K562 (cell line): ENCODE data around the gene VEGFA. TPM values are rescaled to one million over a fixed set of nuclear protein-coding genes. Genes with fewer than 3 reads are reported as not detected.

Experiments used
- DPF2 ChIP-seq: fragments of 450-650 bp; IDR thresholded peaks from 2 replicates; pipeline ENCODE4 v1.6.1; 2016
- HIVEP1 ChIP-seq: fragments of 250-450 bp; sonication (Bioruptor Pico); IDR thresholded peaks from 2 replicates; pipeline ENCODE4 v1.4.0; 2020; ENCODE audit warnings: mild to moderate bottlenecking
- KAT8 ChIP-seq: fragments of 450-650 bp; IDR thresholded peaks from 2 replicates; pipeline ENCODE4 v1.6.1; 2016; ENCODE audit warnings: low read depth, mild to moderate bottlenecking
- KDM1A ChIP-seq, 2 experiments: fragments of 450-650 bp; IDR thresholded peaks; 2 replicates each; pipeline ENCODE4 v1.6.1; 2016; ENCODE audit warnings: mild to moderate bottlenecking in 2 of 2
- L3MBTL2 ChIP-seq: fragments of 450-650 bp; IDR thresholded peaks from 2 replicates; pipeline ENCODE4 v1.6.1; 2016; ENCODE audit warnings: mild to moderate bottlenecking, moderate library complexity
- MAZ ChIP-seq, 2 experiments: fragments of 450-650 bp in 1 of 2; sonication (generic) in 1 of 2; formaldehyde crosslinking; IDR thresholded peaks in 1 of 2; conservative IDR thresholded peaks in 1 of 2; 2 replicates each; pipeline versions ENCODE4 v1.4.0 to v1.5.0; 2020; ENCODE audit warnings: mild to moderate bottlenecking in 1 of 2, missing genetic modification reagents in 1 of 2
- NR1H2 ChIP-seq: sonication (generic); formaldehyde crosslinking; IDR thresholded peaks from 2 replicates; pipeline ENCODE4 v1.4.0; 2020; ENCODE audit warnings: mild to moderate bottlenecking, missing genetic modification reagents
- NR2C2 ChIP-seq, 2 experiments: fragments of 200-800 bp in 1 of 2; sonication (Bioruptor generic) in 1 of 2; sonication (generic) in 1 of 2; formaldehyde crosslinking in 1 of 2; IDR thresholded peaks; 2 replicates each; pipeline versions ENCODE4 v1.6.1 to v1.8.0; 2016 to 2022; ENCODE audit warnings: mild to moderate bottlenecking in 1 of 2, missing compliant biosample characterization in 1 of 2, missing genetic modification characterization in 1 of 2, missing genetic modification reagents in 1 of 2
- RBBP5 ChIP-seq: fragments of 200-600 bp; sonication (generic); IDR thresholded peaks from 2 replicates; pipeline ENCODE4 v1.6.1; 2012; ENCODE audit warnings: borderline replicate concordance, mild to moderate bottlenecking, low read length, control low read depth, inconsistent platforms; ENCODE audit not compliant: insufficient read depth, poor library complexity, severe bottlenecking
- RBM25 ChIP-seq: fragments of 200-400 bp; formaldehyde crosslinking; IDR thresholded peaks from 2 replicates; pipeline ENCODE4 v1.6.1; 2018; ENCODE audit warnings: low read length, low read depth, moderate library complexity; ENCODE audit not compliant: severe bottlenecking
- SMAD4 ChIP-seq: fragments of 250-450 bp; sonication (Bioruptor Pico); conservative IDR thresholded peaks from 2 replicates; pipeline ENCODE4 v1.8.0; 2021; ENCODE audit warnings: inconsistent platforms, mild to moderate bottlenecking, moderate library complexity
- SMARCA4 ChIP-seq: fragments of 450-650 bp; IDR thresholded peaks from 2 replicates; pipeline ENCODE4 v1.6.1; 2016
- SRSF3 ChIP-seq: fragments of 200-400 bp; formaldehyde crosslinking; IDR thresholded peaks from 2 replicates; pipeline ENCODE4 v1.6.1; 2016; ENCODE audit warnings: mild to moderate bottlenecking, low read length, moderate library complexity; ENCODE audit not compliant: insufficient read depth
- TAF15 ChIP-seq: fragments of 200-400 bp; formaldehyde crosslinking; IDR thresholded peaks from 2 replicates; pipeline ENCODE4 v1.6.1; 2017; ENCODE audit warnings: mild to moderate bottlenecking, low read depth, low read length, moderate library complexity
- XRCC5 ChIP-seq: fragments of 200-400 bp; formaldehyde crosslinking; IDR thresholded peaks from 2 replicates; pipeline ENCODE4 v1.6.1; 2017; ENCODE audit warnings: low read depth, mild to moderate bottlenecking, low read length
- ZFP30 ChIP-seq: fragments of 250-450 bp; sonication (Bioruptor Pico); IDR thresholded peaks from 2 replicates; pipeline ENCODE4 v1.8.0; 2022; ENCODE audit warnings: moderate library complexity, mild to moderate bottlenecking, inconsistent platforms, borderline replicate concordance
- ZNF282 ChIP-seq: sonication (generic); formaldehyde crosslinking; IDR thresholded peaks from 2 replicates; pipeline ENCODE4 v1.8.1; 2023; ENCODE audit warnings: missing genetic modification reagents
- polyA plus RNA-seq, 8 experiments: library from polyadenylated mRNA; depleted of rRNA in 4 of 8; stranded (reverse) in 5 of 8; unstranded in 3 of 8; fragments of >200 nt; fragmentation: Nextera tagmentation in 2 of 8; fragmentation: Illumina TruSeq in 1 of 8; extraction: Ambion mirVana in 2 of 8; extraction: Trizol in 1 of 8; gene quantifications; 2 replicates each; pipeline versions ENCODE4 v1.2.1 to v1.2.3, GENCODE V29; 2011 to 2014; ENCODE audit warnings: inconsistent platforms in 1 of 8, missing spikeins in 1 of 8
- total RNA-seq, 7 experiments: library from RNA; depleted of rRNA in 6 of 7; stranded (reverse); fragments of >200 nt in 6 of 7; fragmentation: Illumina TruSeq in 2 of 7; extraction: Trizol in 2 of 7; gene quantifications; 2 replicates each; pipeline versions ENCODE4 v1.2.1 to v1.2.3, GENCODE V29; 2011 to 2021; ENCODE audit warnings: low replicate concordance in 1 of 7
- TF ChIP-seq, protein P1 (sequence below), 2 experiments: fragments of 250-450 bp in 1 of 2; fragments of 450-650 bp in 1 of 2; sonication (Bioruptor Pico) in 1 of 2; IDR thresholded peaks; 2 replicates each; pipeline versions ENCODE4 v1.6.1 to v1.8.0; 2016 to 2021; ENCODE audit warnings: mild to moderate bottlenecking in 2 of 2, moderate library complexity in 2 of 2, missing compliant biosample characterization in 1 of 2, missing genetic modification characterization in 1 of 2
- TF ChIP-seq, protein P2 (sequence below): fragments of 250-450 bp; sonication (Bioruptor Pico); IDR thresholded peaks from 2 replicates; pipeline ENCODE4 v1.9.0; 2021; ENCODE audit warnings: mild to moderate bottlenecking, inconsistent platforms
- TF ChIP-seq, protein P3 (sequence below): IDR thresholded peaks from 2 replicates; pipeline ENCODE4 v1.6.1; 2014; ENCODE audit warnings: antibody characterized with exemption

VEGFA gene
- total and polyA plus RNA-seq, 9 of the 15 experiments (the other 6 are each of a cell fraction or from before 2014, with no cell fraction given) = 14.0 to 271 (median 124) TPM

DNA sequence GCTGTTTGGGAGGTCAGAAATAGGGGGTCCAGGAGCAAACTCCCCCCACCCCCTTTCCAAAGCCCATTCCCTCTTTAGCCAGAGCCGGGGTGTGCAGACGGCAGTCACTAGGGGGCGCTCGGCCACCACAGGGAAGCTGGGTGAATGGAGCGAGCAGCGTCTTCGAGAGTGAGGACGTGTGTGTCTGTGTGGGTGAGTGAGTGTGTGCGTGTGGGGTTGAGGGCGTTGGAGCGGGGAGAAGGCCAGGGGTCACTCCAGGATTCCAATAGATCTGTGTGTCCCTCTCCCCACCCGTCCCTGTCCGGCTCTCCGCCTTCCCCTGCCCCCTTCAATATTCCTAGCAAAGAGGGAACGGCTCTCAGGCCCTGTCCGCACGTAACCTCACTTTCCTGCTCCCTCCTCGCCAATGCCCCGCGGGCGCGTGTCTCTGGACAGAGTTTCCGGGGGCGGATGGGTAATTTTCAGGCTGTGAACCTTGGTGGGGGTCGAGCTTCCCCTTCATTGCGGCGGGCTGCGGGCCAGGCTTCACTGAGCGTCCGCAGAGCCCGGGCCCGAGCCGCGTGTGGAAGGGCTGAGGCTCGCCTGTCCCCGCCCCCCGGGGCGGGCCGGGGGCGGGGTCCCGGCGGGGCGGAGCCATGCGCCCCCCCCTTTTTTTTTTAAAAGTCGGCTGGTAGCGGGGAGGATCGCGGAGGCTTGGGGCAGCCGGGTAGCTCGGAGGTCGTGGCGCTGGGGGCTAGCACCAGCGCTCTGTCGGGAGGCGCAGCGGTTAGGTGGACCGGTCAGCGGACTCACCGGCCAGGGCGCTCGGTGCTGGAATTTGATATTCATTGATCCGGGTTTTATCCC is at the start of gene VEGFA (continued):
- TF ChIP-seq, protein P1, sequence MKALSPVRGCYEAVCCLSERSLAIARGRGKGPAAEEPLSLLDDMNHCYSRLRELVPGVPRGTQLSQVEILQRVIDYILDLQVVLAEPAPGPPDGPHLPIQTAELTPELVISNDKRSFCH (CRISPR knock-in tag; IDR thresholded peaks at IDR 0.05) = no peak
- TF ChIP-seq, protein P1 (tag; IDR thresholded peaks at IDR 0.05) = 0 out of 2 replicates have a peak, but pooled peaks have one; percentile 50
- peak; percentile 60 for TF ChIP-seq DPF2
- TF ChIP-seq SMARCA4 = peak; percentile 66
- TF ChIP-seq ZFP30 = no peak
- no peak for TF ChIP-seq RBM25
- TF ChIP-seq L3MBTL2 = peak; percentile 93
- 0 out of 2 replicates have a peak, but pooled peaks have one; percentile 41 for TF ChIP-seq TAF15
- TF ChIP-seq, protein P2, sequence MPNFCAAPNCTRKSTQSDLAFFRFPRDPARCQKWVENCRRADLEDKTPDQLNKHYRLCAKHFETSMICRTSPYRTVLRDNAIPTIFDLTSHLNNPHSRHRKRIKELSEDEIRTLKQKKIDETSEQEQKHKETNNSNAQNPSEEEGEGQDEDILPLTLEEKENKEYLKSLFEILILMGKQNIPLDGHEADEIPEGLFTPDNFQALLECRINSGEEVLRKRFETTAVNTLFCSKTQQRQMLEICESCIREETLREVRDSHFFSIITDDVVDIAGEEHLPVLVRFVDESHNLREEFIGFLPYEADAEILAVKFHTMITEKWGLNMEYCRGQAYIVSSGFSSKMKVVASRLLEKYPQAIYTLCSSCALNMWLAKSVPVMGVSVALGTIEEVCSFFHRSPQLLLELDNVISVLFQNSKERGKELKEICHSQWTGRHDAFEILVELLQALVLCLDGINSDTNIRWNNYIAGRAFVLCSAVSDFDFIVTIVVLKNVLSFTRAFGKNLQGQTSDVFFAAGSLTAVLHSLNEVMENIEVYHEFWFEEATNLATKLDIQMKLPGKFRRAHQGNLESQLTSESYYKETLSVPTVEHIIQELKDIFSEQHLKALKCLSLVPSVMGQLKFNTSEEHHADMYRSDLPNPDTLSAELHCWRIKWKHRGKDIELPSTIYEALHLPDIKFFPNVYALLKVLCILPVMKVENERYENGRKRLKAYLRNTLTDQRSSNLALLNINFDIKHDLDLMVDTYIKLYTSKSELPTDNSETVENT (CRISPR knock-in tag) = 0 out of 2 replicates have a peak, but pooled peaks have one; percentile 57
- TF ChIP-seq, protein P3, sequence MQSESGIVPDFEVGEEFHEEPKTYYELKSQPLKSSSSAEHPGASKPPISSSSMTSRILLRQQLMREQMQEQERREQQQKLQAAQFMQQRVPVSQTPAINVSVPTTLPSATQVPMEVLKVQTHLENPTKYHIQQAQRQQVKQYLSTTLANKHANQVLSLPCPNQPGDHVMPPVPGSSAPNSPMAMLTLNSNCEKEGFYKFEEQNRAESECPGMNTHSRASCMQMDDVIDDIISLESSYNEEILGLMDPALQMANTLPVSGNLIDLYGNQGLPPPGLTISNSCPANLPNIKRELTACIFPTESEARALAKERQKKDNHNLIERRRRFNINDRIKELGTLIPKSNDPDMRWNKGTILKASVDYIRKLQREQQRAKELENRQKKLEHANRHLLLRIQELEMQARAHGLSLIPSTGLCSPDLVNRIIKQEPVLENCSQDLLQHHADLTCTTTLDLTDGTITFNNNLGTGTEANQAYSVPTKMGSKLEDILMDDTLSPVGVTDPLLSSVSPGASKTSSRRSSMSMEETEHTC = 0 out of 2 replicates have a peak, but pooled peaks have one; percentile 14
- 0 out of 2 replicates have a peak, but pooled peaks have one; percentile 25 for TF ChIP-seq XRCC5
- TF ChIP-seq KDM1A (IDR thresholded peaks at IDR 0.05) = no peak
- TF ChIP-seq KAT8 = no peak
- TF ChIP-seq RBBP5 = peak; percentile 49
- TF ChIP-seq ZNF282 (CRISPR knock-in tag) = no peak
- no peak for TF ChIP-seq SRSF3
- TF ChIP-seq HIVEP1 = 0 out of 2 replicates have a peak, but pooled peaks have one; percentile 51
- peak; percentile 74; the same call in 1 of the 2 replicates for TF ChIP-seq NR2C2 (CRISPR knock-in tag; IDR thresholded peaks at IDR 0.05)
- TF ChIP-seq NR2C2 (tag; IDR thresholded peaks at IDR 0.05) = peak; percentile 58; the same call in 1 of the 2 replicates
- peak; percentile 35; the same call in 1 of the 2 replicates for TF ChIP-seq NR1H2 (CRISPR knock-in tag)
- peak; percentile 48 for TF ChIP-seq SMAD4 (CRISPR knock-in tag)
- TF ChIP-seq MAZ (CRISPR knock-in tag; conservative IDR thresholded peaks at IDR 0.05 in 1 of 2, IDR thresholded peaks at IDR 0.05 in 1 of 2) = peak; percentile 71 to 83
